ENCODE data around the gene TNIP1. TPM values are rescaled to one million over a fixed set of nuclear protein-coding genes. Genes with fewer than 3 reads are reported as not detected.

Gene TNIP1
- total RNA-seq, 1 experiment from 2014 or later: 65.7 TPM

DNA sequence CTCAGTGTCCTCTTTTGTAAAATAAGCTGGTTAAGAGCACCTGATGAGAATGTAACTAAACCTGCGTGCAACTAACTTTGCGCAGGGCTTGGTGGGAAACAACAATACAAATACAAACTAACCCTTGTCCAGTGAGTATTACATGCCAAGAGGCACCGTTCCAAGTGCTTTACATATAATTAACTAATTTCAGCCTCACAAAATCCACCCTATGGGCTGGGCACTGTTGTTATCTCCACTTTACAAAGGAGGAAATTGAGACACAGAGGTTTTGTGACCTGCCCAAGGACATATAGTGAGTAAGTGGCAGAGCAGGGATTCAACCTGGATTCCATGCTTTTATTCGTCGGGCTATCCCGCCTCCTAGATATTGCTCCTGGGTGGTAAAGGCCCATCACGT is 26.2 kb upstream of the TNIP1 start:
- H3K4me1 Mint-ChIP-seq (ENCODE audit: low read depth, unreplicated experiment): no peaks in the 10 kb centered on the region
- H3K4me3 Mint-ChIP-seq (ENCODE audit: unreplicated experiment): no peak overlapping the region
- Histone ChIP-seq H3K36me3 (ENCODE audit: control insufficient read depth, insufficient read depth, low read length) (no peaks in the 10 kb centered on the region), H3K27me3 (replicated peaks; ENCODE audit: control insufficient read depth, insufficient read depth, low read length) (no peaks in the 10 kb centered on the region), H3K4me1 (no peaks in the 10 kb centered on the region), H3K4me3 (ENCODE audit: low read depth, low read length) (no peak overlapping the region), H3K9me3 (no peaks in the 10 kb centered on the region)
- no peak overlapping the region for H3K27ac Mint-ChIP-seq (ENCODE audit: unreplicated experiment)
- TF ChIP-seq, protein P1, sequence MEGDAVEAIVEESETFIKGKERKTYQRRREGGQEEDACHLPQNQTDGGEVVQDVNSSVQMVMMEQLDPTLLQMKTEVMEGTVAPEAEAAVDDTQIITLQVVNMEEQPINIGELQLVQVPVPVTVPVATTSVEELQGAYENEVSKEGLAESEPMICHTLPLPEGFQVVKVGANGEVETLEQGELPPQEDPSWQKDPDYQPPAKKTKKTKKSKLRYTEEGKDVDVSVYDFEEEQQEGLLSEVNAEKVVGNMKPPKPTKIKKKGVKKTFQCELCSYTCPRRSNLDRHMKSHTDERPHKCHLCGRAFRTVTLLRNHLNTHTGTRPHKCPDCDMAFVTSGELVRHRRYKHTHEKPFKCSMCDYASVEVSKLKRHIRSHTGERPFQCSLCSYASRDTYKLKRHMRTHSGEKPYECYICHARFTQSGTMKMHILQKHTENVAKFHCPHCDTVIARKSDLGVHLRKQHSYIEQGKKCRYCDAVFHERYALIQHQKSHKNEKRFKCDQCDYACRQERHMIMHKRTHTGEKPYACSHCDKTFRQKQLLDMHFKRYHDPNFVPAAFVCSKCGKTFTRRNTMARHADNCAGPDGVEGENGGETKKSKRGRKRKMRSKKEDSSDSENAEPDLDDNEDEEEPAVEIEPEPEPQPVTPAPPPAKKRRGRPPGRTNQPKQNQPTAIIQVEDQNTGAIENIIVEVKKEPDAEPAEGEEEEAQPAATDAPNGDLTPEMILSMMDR (IDR thresholded peaks at IDR 0.05; ENCODE audit: insufficient read depth in 1 of 2, low read depth in 1 of 2, low read length in 1 of 2, severe bottlenecking in 1 of 2, unreplicated experiment in 1 of 2): no peak
- intact Hi-C loops (cut with micrococcal nuclease; ENCODE audit: unreplicated experiment): no loop called here
- H3K27me3 Mint-ChIP-seq (ENCODE audit: insufficient read depth, unreplicated experiment): no peaks in the 10 kb centered on the region
- POLR2A ChIA-PET: no interaction called here
- no peaks in the 10 kb centered on the region for H3K9me3 Mint-ChIP-seq (ENCODE audit: unreplicated experiment)
- no peaks in the 10 kb centered on the region for H3K36me3 Mint-ChIP-seq (ENCODE audit: insufficient read depth, unreplicated experiment)
- CTCF ChIA-PET: no interaction called here
- no TSS peak for BruUV-seq (replicated peaks)
- no peak for DNase-seq

DNA sequence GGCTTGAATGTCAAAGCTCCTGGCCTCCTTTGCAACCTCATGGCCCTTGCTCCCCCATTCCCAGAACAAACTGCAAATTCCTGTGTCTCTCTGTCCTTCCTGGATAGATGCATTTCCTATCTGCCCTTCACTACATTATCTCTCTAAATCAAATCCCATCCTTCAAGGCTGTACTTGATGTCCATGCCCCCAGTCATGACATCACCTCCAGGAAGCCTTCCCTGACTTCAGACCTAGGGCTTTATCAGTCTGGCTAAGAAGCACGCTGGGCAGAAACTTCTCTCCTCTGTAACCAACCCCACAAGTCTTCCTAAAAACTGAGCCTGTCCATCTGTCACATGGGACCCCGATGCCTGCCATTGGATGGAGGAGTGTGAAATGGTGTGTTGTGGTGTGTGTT is 25.7 kb upstream of the TNIP1 start:
- Mint-ChIP-seq H3K9me3 (ENCODE audit: unreplicated experiment) (no peaks in the 10 kb centered on the region), H3K27ac (ENCODE audit: unreplicated experiment) (no peak overlapping the region), H3K4me3 (ENCODE audit: unreplicated experiment) (no peak overlapping the region), H3K27me3 (ENCODE audit: insufficient read depth, unreplicated experiment) (no peaks in the 10 kb centered on the region), H3K4me1 (ENCODE audit: low read depth, unreplicated experiment) (no peaks in the 10 kb centered on the region), H3K36me3 (ENCODE audit: insufficient read depth, unreplicated experiment) (no peaks in the 10 kb centered on the region)
- no TSS peak for BruUV-seq (replicated peaks)
- Histone ChIP-seq H3K4me3 (ENCODE audit: low read depth, low read length) (no peak overlapping the region), H3K4me1 (no peaks in the 10 kb centered on the region), H3K9me3 (no peaks in the 10 kb centered on the region), H3K36me3 (ENCODE audit: control insufficient read depth, insufficient read depth, low read length) (no peaks in the 10 kb centered on the region), H3K27me3 (replicated peaks; ENCODE audit: control insufficient read depth, insufficient read depth, low read length) (no peaks in the 10 kb centered on the region)
- CTCF ChIA-PET: no interaction called here
- POLR2A ChIA-PET: no interaction called here
- TF ChIP-seq, protein P1 (IDR thresholded peaks at IDR 0.05; ENCODE audit: insufficient read depth in 1 of 2, low read depth in 1 of 2, low read length in 1 of 2, severe bottlenecking in 1 of 2, unreplicated experiment in 1 of 2): no peak
- DNase-seq: no peak
- intact Hi-C loops (cut with micrococcal nuclease; ENCODE audit: unreplicated experiment): no loop called here

DNA sequence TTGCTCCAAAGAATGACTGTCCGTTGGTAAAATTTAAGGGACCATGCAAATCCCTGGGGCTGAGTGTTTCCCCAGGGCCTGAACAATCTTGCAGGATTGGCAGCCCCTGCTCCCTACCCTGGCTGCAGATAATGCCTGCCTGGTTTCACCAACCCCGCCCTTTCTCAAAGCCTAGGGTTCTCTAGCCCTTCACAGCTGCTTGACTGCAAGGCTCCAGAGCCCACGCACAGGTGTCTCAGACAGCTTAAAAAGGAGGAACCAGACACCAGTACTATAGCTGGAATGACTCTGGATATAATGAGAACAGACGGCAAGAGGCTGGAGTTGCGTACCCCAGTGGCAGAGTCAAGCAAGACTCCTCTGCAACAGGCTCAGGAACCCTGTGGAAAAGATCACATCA is 25.2 kb upstream of the TNIP1 start:
- Mint-ChIP-seq H3K27ac (ENCODE audit: unreplicated experiment) (no peak overlapping the region), H3K36me3 (ENCODE audit: insufficient read depth, unreplicated experiment) (no peaks in the 10 kb centered on the region), H3K4me1 (ENCODE audit: low read depth, unreplicated experiment) (no peaks in the 10 kb centered on the region), H3K4me3 (ENCODE audit: unreplicated experiment) (no peak overlapping the region), H3K9me3 (ENCODE audit: unreplicated experiment) (no peaks in the 10 kb centered on the region), H3K27me3 (ENCODE audit: insufficient read depth, unreplicated experiment) (no peaks in the 10 kb centered on the region)
- BruUV-seq (replicated peaks): no TSS peak
- CTCF ChIA-PET: no interaction called here
- POLR2A ChIA-PET: no interaction called here
- Histone ChIP-seq H3K36me3 (ENCODE audit: control insufficient read depth, insufficient read depth, low read length) (no peaks in the 10 kb centered on the region), H3K27me3 (replicated peaks; ENCODE audit: control insufficient read depth, insufficient read depth, low read length) (no peaks in the 10 kb centered on the region), H3K9me3 (no peaks in the 10 kb centered on the region), H3K4me3 (ENCODE audit: low read depth, low read length) (no peak overlapping the region), H3K4me1 (no peaks in the 10 kb centered on the region)
- TF ChIP-seq, protein P1 (IDR thresholded peaks at IDR 0.05; ENCODE audit: insufficient read depth in 1 of 2, low read depth in 1 of 2, low read length in 1 of 2, severe bottlenecking in 1 of 2, unreplicated experiment in 1 of 2): no peak
- intact Hi-C loops (cut with micrococcal nuclease; ENCODE audit: unreplicated experiment): no loop called here
- DNase-seq: no peak

Measured in Caco-2 (cell line).